Smooth muscle cell (in vitro differentiated cells): Measurements from ENCODE around the gene ERFL. TPM values are rescaled to one million over a fixed set of nuclear protein-coding genes. Genes with fewer than 3 reads are reported as not detected.
A peak's percentile ranks its signal among the peaks of the same experiment; 100 is the strongest.

Experiments used
- DNase-seq: peaks from one replicate; lab custom pipeline; 2025; ENCODE audit not compliant: unreplicated experiment; lab: John Stamatoyannopoulos, UW
- H2AFZ ChIP-seq: fragments of 200-600 bp; sonication (generic); 2 replicates; pipeline ENCODE4 v1.6.0; 2016; ENCODE audit warnings: antibody characterized with exemption, low read depth, mild to moderate bottlenecking
- H3F3A ChIP-seq: fragments of 200-600 bp; sonication (generic); 2 replicates; pipeline ENCODE4 v1.6.0; 2017; ENCODE audit warnings: antibody characterized with exemption, low read depth
- H3K27ac ChIP-seq: fragments of 200-600 bp; sonication (generic); 2 replicates; pipeline ENCODE4 v1.5.1; 2016; ENCODE audit warnings: low read depth, mild to moderate bottlenecking
- H3K27me3 ChIP-seq: fragments of 200-600 bp; sonication (generic); 2 replicates; pipeline ENCODE4 v1.6.1; 2016; ENCODE audit warnings: low read depth, mild to moderate bottlenecking
- H3K36me3 ChIP-seq: fragments of 200-600 bp; sonication (generic); 2 replicates; pipeline ENCODE4 v1.5.1; 2016; ENCODE audit warnings: low read depth
- H3K4me1 ChIP-seq: fragments of 200-600 bp; sonication (generic); 2 replicates; pipeline ENCODE4 v1.5.1; 2016; ENCODE audit warnings: low read depth
- H3K4me2 ChIP-seq: fragments of 200-600 bp; sonication (generic); 2 replicates; pipeline ENCODE4 v1.6.0; 2016; ENCODE audit warnings: mild to moderate bottlenecking
- H3K4me3 ChIP-seq: fragments of 200-600 bp; sonication (generic); 2 replicates; pipeline ENCODE4 v1.5.1; 2016; ENCODE audit warnings: mild to moderate bottlenecking
- H3K79me2 ChIP-seq: fragments of 200-600 bp; sonication (generic); 2 replicates; pipeline ENCODE4 v1.6.0; 2016; ENCODE audit warnings: low read depth, mild to moderate bottlenecking
- H3K9ac ChIP-seq: fragments of 200-600 bp; sonication (generic); 2 replicates; pipeline ENCODE4 v1.6.0; 2016; ENCODE audit warnings: low read depth
- H3K9me3 ChIP-seq: fragments of 200-600 bp; sonication (generic); replicated peaks from 2 replicates; pipeline ENCODE4 v1.5.1; 2016; ENCODE audit warnings: low read depth
- H4K20me1 ChIP-seq: fragments of 200-600 bp; sonication (generic); 2 replicates; pipeline ENCODE4 v1.6.0; 2016; ENCODE audit warnings: low read depth
- WGBS: methylation state at CpG from one replicate; pipeline ENCODE4 v1.1.7; 2016; ENCODE audit warnings: low lambda C conversion rate; 5-methylcytosine and 5-hydroxymethylcytosine counted together
- polyA plus RNA-seq: library from polyadenylated mRNA; unstranded; fragments of >200 nt; fragmentation: Nextera tagmentation; extraction: Ambion mirVana; gene quantifications from 2 replicates; pipeline ENCODE4 v1.2.1, GENCODE V29; 2016
- total RNA-seq: library from RNA; depleted of rRNA; stranded (reverse); fragments of >200 nt; gene quantifications from 2 replicates; pipeline ENCODE4 v1.2.3, GENCODE V29; 2014
- TF ChIP-seq, protein P1 (sequence below): fragments of 200-600 bp; sonication (generic); IDR thresholded peaks from 2 replicates; pipeline ENCODE4 v1.5.1; 2017; ENCODE audit warnings: borderline replicate concordance, mild to moderate bottlenecking, antibody characterized with exemption; ENCODE audit not compliant: insufficient read depth, poor library complexity, severe bottlenecking

ERFL gene
- total and polyA plus RNA-seq, 2 experiments from 2014 or later, result 0.09 TPM

- WGBS, result 20% methylated on average over 19 of the region's 29 CpGs
- H3K9me3 ChIP-seq, result no peaks in the 10 kb centered on the region
- no peaks in the 10 kb centered on the region for H3K79me2 ChIP-seq
- H4K20me1 ChIP-seq, result peaks cover 5% of the 10 kb centered on the region
- peak overlapping the region; percentile 90 for H3K4me2 ChIP-seq
- TF ChIP-seq, protein P1, sequence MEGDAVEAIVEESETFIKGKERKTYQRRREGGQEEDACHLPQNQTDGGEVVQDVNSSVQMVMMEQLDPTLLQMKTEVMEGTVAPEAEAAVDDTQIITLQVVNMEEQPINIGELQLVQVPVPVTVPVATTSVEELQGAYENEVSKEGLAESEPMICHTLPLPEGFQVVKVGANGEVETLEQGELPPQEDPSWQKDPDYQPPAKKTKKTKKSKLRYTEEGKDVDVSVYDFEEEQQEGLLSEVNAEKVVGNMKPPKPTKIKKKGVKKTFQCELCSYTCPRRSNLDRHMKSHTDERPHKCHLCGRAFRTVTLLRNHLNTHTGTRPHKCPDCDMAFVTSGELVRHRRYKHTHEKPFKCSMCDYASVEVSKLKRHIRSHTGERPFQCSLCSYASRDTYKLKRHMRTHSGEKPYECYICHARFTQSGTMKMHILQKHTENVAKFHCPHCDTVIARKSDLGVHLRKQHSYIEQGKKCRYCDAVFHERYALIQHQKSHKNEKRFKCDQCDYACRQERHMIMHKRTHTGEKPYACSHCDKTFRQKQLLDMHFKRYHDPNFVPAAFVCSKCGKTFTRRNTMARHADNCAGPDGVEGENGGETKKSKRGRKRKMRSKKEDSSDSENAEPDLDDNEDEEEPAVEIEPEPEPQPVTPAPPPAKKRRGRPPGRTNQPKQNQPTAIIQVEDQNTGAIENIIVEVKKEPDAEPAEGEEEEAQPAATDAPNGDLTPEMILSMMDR, result no peak
- peaks cover 99% of the 10 kb centered on the region for H3K27me3 ChIP-seq
- H3K27ac ChIP-seq, result no peak overlapping the region
- DNase-seq, result no peak
- no peak overlapping the region for H3K9ac ChIP-seq
- no peaks in the 10 kb centered on the region for H3F3A ChIP-seq
- no peaks in the 10 kb centered on the region for H3K36me3 ChIP-seq
- H2AFZ ChIP-seq, result no peak overlapping the region
- H3K4me3 ChIP-seq, result peak overlapping the region; percentile 61
- no peaks in the 10 kb centered on the region for H3K4me1 ChIP-seq
Observed at GRCh38 chr19:41928754-41929535, 696 bp upstream of the ERFL start.

DNA sequence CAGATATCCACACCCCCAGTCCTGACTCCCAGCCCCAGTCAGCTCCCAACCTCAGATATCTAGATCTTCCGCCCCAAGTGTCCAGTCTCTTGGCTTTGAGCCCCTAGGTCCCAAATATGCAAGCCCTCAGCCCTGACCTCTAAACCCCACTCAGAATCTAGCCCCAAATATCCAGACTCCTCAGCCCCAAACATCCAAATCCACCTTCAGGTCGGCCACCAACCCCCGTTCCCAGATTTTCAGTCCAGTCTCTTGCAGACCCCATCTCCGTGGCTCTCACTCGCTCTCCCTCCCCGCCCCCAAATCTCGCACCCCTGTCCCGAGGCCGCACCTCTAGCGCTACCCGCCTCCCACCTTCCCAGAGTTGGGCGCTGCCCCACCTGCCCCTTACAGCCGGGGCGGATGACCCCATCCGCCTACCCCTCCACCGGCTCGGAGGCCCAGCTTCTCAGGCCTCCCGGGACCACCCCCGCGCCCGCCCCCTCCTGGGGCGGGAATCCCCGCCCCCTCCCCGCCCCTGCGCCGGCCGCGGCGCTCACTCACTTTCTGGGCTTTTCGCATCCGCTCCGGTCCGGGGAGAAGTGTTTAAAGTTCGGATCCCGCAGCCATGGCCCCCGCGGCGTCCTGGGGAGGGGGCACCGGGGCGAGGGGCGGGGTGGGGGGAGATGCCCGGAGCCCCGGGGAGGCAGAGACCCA lies 604 bp downstream of the ERFL start:
- TF ChIP-seq, protein P1, result no peak
- Histone ChIP-seq H3K9me3 (no peaks in the 10 kb centered on the region), H2AFZ (no peak overlapping the region), H3K4me3 (peak overlapping the region; percentile 61), H3K79me2 (no peaks in the 10 kb centered on the region), H4K20me1 (peaks cover 5% of the 10 kb centered on the region), H3F3A (no peaks in the 10 kb centered on the region), H3K36me3 (no peaks in the 10 kb centered on the region), H3K4me2 (peak overlapping the region; percentile 90), H3K27ac (no peak overlapping the region), H3K4me1 (no peaks in the 10 kb centered on the region), H3K27me3 (peaks cover 94% of the 10 kb centered on the region), H3K9ac (no peak overlapping the region)
- no peak for DNase-seq
- 8% methylated on average over 29 of the region's 43 CpGs for WGBS

DNA sequence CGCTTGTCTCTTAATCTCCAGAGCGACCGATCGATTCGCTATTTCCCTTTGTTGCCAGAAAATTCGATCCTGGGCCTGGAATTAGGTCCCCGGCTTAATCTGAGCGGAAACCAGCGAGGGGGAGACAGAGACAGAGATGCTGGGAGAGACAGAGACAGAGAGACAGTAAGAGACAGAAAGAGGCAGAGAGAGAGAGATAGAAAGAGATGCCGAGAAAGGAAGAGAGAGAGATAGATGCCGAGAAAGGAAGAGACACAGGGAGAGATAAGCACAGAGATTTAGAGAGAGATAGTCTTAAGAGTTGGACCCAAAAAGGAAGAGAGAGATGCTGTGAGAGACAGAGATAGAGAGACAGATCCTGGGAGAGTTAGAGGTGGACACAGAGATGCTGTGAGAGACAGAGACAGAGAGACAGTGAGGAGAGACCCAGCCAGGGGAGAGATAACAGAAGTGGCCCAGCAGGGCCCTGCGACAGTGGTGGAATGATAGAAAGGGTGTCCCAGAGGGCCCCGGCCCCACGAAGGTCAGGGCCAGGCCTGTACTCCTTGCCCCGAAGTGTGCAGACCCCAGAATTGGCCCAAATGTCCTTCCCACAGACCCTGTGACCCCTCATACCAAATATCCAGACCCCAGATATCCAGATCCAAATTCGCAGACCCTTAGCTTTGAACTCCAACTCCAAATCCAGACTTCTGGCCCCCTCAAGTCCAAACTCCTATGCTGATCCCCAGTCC lies 1.3 kb downstream of the ERFL start:
- Histone ChIP-seq H2AFZ (no peak overlapping the region), H3K36me3 (no peaks in the 10 kb centered on the region), H3K4me2 (no peak overlapping the region), H3F3A (no peaks in the 10 kb centered on the region), H3K27me3 (peaks cover 94% of the 10 kb centered on the region), H4K20me1 (peaks cover 5% of the 10 kb centered on the region), H3K79me2 (no peaks in the 10 kb centered on the region), H3K9me3 (no peaks in the 10 kb centered on the region), H3K9ac (no peak overlapping the region), H3K4me1 (no peaks in the 10 kb centered on the region), H3K4me3 (no peak overlapping the region), H3K27ac (no peak overlapping the region)
- TF ChIP-seq, protein P1, result no peak
- no peak for DNase-seq
- WGBS, result 58% methylated on average over 14 of the region's 16 CpGs
